ENCODE results near the gene UBE2E3.
"Not testable (repeated sequence)": the region's sequence is repeated elsewhere in the genome, so short reads cannot be mapped to it uniquely, and the experiment has no call there.

UBE2E3 gene

DNA sequence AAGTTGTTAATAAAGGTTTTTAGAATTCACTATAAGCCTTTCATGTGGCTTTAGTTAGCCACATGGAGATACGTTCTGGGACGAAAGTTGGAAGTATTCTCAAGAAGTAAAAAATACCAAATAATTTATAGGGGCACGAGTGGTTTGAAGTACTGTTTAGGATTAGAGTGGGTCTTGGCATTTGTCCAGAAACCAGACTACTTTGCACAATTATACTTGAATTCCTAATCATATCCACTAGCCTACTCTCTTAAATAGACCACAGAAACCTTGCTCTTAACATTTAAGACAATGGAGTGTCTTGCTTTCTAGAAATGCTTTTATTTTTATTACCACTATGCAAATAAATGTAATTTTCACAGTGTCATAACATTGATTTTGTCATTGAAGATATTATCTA, 44.6 kb downstream of the UBE2E3 start:
- no peak for DNase-seq (ENCODE audit: low read depth in 3 of 3)

GRCh38 chr2:181036445-181036844, 56.0 kb downstream of the UBE2E3 start:
- DNase-seq (ENCODE audit: low read depth in 3 of 3), result no peak

DNA sequence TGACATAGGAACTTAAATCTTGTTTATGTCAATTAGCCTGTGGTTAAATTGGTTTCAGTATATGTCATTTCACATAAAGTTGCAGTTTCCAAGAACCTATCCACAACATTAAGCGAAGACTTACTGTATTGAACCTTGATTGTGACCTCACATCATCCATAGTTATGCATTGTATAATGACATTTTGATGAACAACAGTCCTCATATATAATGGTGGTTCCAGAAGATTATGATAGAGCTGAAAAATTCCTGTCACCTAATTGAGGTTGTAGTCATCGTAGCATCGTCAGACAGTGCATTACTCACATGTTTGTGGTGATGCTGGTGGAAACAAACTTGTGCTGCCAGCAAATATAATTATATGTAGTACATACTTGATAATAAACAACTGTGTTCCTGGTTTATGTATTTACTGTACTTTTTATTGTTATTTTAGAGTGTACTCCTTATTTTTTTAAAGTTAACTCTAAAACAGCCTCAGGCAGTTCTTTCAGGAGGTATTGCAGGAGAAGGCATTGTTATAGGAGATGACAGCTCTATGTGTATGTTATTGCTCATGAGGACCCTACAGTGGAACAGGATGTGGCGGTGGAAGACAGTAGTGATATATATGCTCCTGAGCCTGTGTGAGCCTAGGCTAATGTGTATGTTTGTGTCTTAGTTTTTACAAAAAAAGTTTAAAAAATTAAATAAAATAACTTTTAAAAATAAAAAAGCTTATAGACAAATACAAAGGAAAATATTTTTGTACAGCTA, 56.6 kb downstream of the UBE2E3 start:
- no peak for DNase-seq (ENCODE audit: low read depth in 3 of 3)

DNA sequence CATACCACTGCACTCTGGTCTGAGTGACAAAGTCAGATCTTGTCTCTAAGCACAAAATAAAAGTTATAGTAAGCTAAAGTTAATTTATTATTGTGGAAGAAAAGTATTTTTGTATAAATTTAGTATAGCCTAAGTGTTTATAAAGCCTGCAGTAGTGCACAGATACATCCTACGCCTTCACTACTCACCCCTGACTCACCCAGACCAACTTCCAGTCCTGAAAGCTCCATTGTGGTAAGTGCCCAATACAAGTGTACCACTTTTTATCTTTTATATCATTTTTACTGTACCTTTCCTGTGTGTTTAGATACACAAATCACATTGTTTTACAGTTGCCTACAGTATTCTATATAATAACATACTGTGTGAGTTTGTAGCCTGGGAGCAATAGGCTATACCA, 57.5 kb downstream of the UBE2E3 start:
- no peak for DNase-seq (ENCODE audit: low read depth in 3 of 3)

- no peak for DNase-seq (ENCODE audit: low read depth in 3 of 3)
Observed at GRCh38 chr2:181038796-181039195, 58.4 kb downstream of the UBE2E3 start.

- not testable (repeated sequence) for DNase-seq (ENCODE audit: low read depth in 3 of 3)
Observed at GRCh38 chr2:181040839-181041238, 60.4 kb downstream of the UBE2E3 start.

DNA sequence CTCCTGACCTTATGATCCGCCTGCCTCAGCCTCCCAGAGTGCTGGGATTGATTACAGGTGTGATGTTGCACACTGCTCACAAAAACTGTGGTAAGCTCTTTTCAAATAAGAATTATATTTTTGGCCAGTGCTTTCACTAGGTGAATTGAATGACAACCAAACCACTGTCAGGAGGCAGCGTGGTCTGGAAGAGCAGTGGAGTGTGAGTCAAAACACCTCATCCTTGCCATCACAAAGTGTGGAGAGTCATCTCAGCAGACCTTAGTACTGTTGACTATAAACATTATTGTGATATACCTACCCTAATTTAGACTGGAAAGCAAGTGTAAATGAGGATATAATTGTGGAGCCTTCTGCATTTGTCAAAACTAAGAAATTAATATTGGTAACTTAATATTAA, 61.3 kb downstream of the UBE2E3 start:
- DNase-seq (ENCODE audit: low read depth in 3 of 3), result no peak

DNA sequence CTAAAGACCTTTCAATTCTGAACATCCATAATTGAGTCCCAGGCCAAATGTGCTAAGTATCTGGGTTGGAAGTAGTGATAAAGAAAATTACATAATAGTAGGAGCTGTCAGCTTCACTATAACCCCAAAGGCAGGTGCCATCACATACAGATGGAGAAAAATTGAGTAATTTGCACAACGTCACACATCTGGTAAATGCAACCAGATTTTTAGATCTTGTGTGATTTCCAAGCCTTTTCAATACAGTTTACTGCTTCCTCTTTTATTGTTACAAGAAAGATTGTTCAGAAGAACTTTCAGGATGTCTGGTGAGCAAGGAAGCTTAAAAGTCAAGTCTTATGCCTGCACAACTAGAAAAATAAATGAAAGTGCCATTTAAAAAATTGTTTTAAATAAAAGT, 62.3 kb downstream of the UBE2E3 start:
- DNase-seq (ENCODE audit: low read depth in 3 of 3), result no peak

DNA sequence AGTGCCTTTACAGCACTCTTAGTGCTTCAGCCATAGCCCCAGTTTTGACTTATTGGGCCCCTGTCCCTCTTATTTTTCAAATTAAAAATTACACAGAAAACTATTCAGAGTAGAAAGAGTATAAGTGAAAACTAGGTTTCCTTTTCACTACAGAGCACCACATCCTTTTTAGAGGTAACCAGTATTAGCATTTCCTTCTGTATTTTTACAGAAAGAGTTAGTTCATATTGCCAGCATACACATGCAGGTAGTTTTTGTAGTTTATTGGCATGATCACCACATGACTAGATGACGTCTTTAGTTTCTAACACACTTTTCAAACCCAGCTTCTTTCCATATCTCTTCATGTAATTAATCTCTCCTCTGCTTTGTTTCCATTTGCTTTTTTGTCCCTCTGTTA, 66.4 kb downstream of the UBE2E3 start:
- DNase-seq (ENCODE audit: low read depth in 3 of 3), result no peak

- no peak for DNase-seq (ENCODE audit: low read depth in 3 of 3)
Observed at GRCh38 chr2:181047829-181048228, 67.4 kb downstream of the UBE2E3 start.

- no peak for DNase-seq (ENCODE audit: low read depth in 3 of 3)
Observed at GRCh38 chr2:181051861-181052522, 71.6 kb downstream of the UBE2E3 start.

DNA sequence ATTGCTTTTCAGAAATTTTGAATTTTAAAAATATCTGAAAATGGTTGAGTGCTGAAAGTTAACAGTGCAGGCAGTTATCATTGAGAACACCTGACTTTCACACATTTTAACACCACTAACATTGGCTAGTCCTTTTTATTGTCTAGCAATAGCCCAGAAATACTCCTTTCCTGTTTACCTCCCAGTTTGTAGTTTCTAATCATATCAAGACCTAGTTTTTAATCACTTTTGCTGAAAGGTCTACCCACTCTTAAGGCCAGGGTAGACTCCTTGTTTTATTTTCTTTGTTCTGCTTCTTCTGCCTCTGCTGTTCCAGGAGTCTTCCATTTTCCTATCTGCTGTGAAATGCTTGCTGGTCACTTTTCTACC, 72.1 kb downstream of the UBE2E3 start:
- no peak for DNase-seq (ENCODE audit: low read depth in 3 of 3)

- DNase-seq (ENCODE audit: low read depth in 3 of 3), result no peak
Observed at GRCh38 chr2:181054256-181054655, 73.9 kb downstream of the UBE2E3 start.

DNA sequence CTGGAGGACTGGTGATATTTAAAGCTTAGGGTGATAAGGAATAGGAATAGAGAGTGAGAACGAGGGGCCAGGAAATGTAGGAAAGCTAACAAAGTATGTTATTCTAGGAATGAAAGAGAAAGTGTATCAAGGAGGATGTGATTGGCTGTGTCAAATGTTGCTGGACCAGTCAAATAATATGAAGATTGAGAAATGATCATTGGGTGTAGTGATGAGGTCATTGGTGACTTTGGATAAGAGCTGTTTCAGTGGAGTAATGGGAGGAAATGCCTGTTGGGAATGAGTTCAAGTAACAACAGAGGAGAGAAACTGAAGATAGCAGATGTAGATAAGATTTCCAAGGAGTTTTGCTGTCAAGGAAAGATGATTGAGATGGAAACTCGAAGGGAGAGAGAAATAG, 74.4 kb downstream of the UBE2E3 start:
- DNase-seq (ENCODE audit: low read depth in 3 of 3), result no peak

GRCh38 chr2:181058378-181059269, 78.2 kb downstream of the UBE2E3 start:
- no peak for DNase-seq (ENCODE audit: low read depth in 3 of 3)

DNA sequence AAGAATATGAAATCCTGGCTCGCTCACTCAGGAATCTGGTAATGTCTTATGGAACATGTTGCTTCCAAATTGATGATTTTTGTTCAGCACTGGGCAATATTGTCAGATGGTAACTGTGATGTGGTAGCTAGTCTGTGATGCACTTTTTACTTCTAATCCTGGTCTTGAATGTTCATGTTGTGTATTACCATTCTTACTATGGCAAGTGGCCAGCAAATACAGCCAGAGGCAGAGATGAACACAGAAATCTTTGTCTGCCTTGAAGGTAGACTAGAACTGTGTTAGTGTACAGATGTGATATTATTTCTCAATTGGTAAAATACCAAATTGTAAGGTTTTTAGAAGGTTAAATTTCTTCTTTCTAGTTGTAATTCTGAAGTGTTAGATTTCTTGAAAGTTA, 83.3 kb downstream of the UBE2E3 start:
- DNase-seq (ENCODE audit: low read depth in 3 of 3), result no peak

DNA sequence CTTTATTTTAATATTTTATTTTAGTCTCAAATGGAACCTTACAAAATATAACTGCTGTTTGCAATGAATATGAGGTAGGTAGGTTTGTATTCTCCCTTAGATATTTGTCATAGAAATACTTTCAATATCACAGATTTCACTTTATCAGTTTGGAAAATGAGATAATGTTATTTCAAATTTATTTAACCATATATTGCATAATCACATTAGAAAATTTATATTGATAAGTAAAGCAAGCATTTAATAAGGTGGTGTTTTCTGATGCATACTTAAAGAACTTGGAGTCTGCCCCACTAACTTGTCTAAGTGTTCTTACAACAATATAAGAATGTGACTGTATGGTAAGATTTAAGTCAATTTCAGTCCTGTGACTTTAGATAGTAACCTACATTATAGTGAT, 85.1 kb downstream of the UBE2E3 start:
- no peak for DNase-seq (ENCODE audit: low read depth in 3 of 3)

DNA sequence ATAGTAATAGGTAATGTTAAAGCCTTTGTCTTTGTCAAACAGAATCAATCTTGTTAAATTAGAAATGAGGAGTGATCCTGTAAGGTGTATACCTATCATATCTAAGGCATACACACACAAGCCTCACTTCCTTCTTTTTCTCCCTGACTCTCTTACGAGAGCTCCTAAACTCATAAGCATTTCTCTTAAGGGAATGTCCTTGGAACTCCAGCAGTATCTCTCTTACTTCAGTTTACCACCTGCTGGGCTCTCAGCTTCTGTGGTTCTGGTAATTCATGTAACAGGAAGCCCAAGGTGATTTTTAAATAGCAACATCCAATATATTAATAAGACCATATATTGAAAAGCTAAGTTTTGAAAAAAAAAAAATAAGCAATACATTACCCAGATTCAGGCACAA, 85.9 kb downstream of the UBE2E3 start:
- DNase-seq (ENCODE audit: low read depth in 3 of 3), result no peak

DNA sequence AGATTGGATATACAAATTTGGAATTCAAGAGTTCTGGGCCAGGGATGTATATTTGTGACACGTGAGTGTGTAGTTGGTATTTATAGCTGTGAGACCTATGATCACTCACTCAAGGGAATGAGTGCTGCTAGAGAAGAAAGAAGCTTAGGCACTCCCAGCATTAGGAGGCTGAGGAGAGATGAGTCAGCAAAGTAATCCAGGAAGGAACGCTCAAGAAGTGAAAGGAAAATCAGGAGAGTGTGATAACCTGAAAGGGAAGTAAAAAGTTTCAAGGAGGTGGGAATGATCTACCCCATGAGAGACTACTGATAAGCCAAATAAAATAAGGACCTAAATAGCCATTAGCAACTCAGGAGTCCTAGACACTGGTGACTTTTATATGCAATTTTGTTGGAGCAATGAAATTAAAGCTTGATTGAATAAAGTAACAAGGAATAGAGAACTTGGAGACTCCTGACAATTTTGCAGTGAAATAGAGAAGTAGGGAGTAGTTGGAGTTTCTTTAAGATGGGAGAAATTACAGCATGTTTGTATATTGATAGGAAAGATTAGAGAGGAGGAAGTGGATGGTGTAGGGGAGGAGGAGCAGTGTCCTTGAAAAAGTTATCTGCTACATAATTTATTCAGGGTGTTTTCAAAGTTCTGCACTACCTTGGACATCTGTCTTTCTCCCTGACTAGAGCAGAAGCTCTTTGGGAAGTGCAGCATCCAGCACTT, 89.9 kb downstream of the UBE2E3 start:
- DNase-seq (ENCODE audit: low read depth in 3 of 3), result no peak

DNA sequence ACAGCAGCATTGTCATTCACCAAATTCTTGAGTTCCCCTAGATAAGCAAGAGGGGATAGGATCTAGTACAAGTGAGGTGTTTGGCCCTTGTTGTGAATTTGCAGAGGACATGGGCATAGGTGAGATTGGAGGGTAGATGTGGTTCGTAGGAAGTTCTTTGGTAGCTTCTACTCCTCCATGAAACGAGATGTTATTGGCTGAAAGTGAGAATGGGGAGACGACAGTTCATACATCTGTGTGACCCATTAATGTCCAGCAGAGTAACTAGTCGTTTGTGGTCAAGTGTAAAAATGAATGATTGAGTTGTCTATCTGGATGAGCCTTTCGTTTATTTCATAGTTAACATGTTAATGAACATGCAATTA, 90.4 kb downstream of the UBE2E3 start:
- DNase-seq (ENCODE audit: low read depth in 3 of 3), result no peak

DNA sequence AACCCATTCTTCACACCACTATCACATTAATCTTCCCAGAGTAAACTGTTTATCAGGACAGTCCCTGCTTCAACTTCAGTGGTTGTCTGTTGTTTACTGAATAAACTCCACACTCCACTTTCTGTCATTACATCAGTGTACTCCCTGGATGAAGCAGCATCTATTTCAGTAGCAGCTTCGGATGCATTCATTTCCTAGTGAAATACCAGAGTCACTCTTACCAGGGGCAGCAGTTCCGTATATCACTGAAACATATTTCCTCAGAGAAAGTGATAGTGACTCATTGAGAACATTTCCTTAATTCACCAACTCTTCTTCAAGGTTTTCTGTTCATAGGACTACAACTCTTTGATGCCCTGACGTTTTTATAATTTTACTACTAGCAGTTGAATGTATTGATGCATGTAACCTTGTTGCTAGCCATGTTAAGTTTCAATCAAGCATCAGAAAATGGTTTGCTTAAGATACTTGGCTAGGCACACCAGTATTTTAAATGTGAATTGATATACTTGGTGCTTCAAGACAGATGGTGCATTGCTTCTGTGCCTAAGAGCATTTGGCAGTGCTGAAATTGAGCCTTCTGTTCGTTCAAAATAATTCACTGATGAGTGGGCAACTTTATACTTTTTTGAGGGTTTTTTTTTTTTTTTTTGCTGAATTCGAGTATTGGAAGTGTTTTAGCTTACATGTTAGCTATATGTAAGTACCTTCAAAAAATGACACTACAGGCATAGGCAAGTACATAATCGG, 92.3 kb downstream of the UBE2E3 start:
- no peak for DNase-seq (ENCODE audit: low read depth in 3 of 3)

All from stimulated activated CD4-positive, alpha-beta T cell treated with anti-CD3 and anti-CD28 coated beads, TNF-alpha, amount 100 ng/mL, for 48 hours (primary cell).